Measurements from ENCODE around the gene PRKN.
"Not testable (repeated sequence)": the region's sequence is repeated elsewhere in the genome, so short reads cannot be mapped to it uniquely, and the experiment has no call there.

PRKN gene

GRCh38 chr6:161498881-161499280, 1228.7 kb downstream of the PRKN start:
- DNase-seq (ENCODE audit: low spot score) = no peak
- TF ChIP-seq CTCF (IDR thresholded peaks at IDR 0.05; ENCODE audit: extremely low read depth, insufficient read depth, missing control alignments) = no peak
- in situ Hi-C loops (cut with MboI; ENCODE audit: low pct_unique_long_range_greater_than_20kb, low sequenced_read_pairs, unreplicated experiment) = no loop called here

GRCh38 chr6:161498359-161498758, 1229.2 kb downstream of the PRKN start:
- in situ Hi-C loops (cut with MboI; ENCODE audit: low pct_unique_long_range_greater_than_20kb, low sequenced_read_pairs, unreplicated experiment) = no loop called here
- DNase-seq (ENCODE audit: low spot score) = no peak
- no peak for TF ChIP-seq CTCF (IDR thresholded peaks at IDR 0.05; ENCODE audit: extremely low read depth, insufficient read depth, missing control alignments)

DNA sequence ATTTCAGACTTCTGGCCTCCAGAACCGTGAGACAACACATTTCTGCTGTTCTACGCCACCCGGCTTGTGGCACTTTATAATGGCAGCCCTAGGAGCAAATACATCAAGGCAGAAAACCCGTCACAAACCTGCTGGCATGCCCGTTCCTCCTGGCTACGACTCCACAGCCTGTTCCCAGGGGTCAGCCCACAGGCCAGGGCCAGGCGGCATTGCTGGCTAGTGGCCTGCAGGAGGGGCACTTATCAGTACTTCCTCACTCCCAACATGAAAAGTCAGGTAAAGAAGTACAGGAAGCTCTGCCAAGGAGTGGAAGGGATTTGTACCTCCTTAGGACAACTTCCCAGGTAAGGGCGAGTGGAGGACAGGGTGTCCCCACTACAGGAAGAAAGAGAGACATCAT, 1230.6 kb downstream of the PRKN start:
- in situ Hi-C loops (cut with MboI; ENCODE audit: low pct_unique_long_range_greater_than_20kb, low sequenced_read_pairs, unreplicated experiment) = no loop called here
- DNase-seq (ENCODE audit: low spot score) = no peak
- TF ChIP-seq CTCF (IDR thresholded peaks at IDR 0.05; ENCODE audit: extremely low read depth, insufficient read depth, missing control alignments) = no peak

DNA sequence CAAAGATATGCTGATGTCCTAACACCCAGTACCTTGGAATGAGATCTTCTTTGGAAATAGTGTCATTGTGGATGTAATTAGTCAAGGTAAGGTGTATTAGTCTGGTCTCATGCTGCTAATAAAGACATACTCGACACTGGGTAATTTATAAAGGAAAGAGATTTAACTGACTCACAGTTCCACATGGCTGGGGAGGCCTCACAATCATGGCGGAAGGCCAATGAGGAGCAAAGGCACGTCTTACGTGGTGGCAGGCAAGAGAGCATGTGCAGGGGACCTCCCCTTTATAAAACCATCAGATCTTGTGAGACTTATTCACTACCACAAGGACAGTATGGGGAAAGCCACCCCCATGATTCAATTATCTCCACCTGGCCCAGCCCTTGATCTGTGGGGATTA, 1231.3 kb downstream of the PRKN start:
- DNase-seq (ENCODE audit: low spot score); in situ Hi-C loops (cut with MboI; ENCODE audit: low pct_unique_long_range_greater_than_20kb, low sequenced_read_pairs, unreplicated experiment): not testable (repeated sequence)

- in situ Hi-C loops (cut with MboI; ENCODE audit: low pct_unique_long_range_greater_than_20kb, low sequenced_read_pairs, unreplicated experiment) = no loop called here
- no peak for TF ChIP-seq CTCF (IDR thresholded peaks at IDR 0.05; ENCODE audit: extremely low read depth, insufficient read depth, missing control alignments)
These were observed 1233.0 kb downstream of the PRKN start for GRCh38 chr6:161494566-161494965.

DNA sequence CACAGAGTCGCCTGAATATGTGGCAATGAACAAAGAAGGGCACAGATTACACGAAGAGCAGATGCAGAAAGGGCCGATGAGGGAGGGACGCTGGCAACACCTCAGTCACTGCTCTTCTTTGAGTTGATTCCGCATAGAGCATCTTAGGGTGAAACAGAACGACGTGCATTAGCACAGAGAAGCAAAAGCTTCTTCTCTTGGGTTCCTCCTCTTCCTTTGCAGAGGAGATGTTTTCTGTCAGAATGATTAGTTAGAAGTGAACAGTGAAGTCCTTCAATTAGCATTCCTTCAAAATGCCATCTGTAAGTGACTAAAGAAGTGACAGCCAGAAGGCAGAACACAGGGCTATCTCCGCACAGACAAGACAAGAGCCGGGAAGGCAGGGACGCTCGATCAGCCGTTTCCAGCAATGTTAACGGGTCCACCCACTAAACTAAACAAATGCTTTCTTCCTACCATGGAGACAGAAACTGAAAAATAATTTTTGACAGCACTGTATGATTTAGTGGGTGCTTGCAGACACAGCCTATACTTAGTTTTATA, 1233.9 kb downstream of the PRKN start:
- DNase-seq (ENCODE audit: low spot score) = no peak
- in situ Hi-C loops (cut with MboI; ENCODE audit: low pct_unique_long_range_greater_than_20kb, low sequenced_read_pairs, unreplicated experiment) = no loop called here
- no peak for TF ChIP-seq CTCF (IDR thresholded peaks at IDR 0.05; ENCODE audit: extremely low read depth, insufficient read depth, missing control alignments)

More at GRCh38 chr6:161494566-161494965, 1233.0 kb downstream of the PRKN start:
- no peak for DNase-seq (ENCODE audit: low spot score)

- DNase-seq (ENCODE audit: low spot score) = no peak
- no peak for TF ChIP-seq CTCF (IDR thresholded peaks at IDR 0.05; ENCODE audit: extremely low read depth, insufficient read depth, missing control alignments)
- in situ Hi-C loops (cut with MboI; ENCODE audit: low pct_unique_long_range_greater_than_20kb, low sequenced_read_pairs, unreplicated experiment) = no loop called here
These were observed 1237.8 kb downstream of the PRKN start for GRCh38 chr6:161489626-161490306.
